SKM-1 treated with dmso at 0.1 percent for 144 hours (cell line): ENCODE results near the gene ASCL1.

Source experiments
- DNase-seq: peaks from one replicate; lab custom pipeline; 2025; ENCODE audit not compliant: unreplicated experiment; lab: John Stamatoyannopoulos, UW

The ASCL1 gene

GRCh38 chr12:102957339-102958050 lies at the start of gene ASCL1:
Gene ASCL1, plus strand, starts transcription at chr12:102957674. Its CDS starts 571 bp downstream, at chr12:102958245.
- DNase-seq, result no peak

DNA sequence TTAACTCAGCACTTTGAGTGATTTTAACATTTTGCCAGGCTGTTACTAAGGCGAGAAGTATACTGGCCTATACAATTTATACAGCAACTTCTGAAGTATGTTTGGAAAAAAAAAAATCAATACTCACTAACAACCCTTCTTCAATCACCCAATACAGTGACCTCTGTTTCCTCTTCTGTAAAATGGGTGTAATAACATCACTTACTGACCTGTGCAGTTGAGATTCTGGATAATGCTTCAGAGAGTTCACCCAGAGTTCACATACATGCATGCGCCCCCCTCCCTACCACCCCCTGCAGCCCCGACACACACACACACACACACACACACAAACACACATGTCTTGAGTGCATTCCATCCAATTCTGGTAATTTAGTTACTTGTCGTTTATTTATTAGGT lies 49.6 kb upstream of the ASCL1 start:
- DNase-seq, result no peak

DNA sequence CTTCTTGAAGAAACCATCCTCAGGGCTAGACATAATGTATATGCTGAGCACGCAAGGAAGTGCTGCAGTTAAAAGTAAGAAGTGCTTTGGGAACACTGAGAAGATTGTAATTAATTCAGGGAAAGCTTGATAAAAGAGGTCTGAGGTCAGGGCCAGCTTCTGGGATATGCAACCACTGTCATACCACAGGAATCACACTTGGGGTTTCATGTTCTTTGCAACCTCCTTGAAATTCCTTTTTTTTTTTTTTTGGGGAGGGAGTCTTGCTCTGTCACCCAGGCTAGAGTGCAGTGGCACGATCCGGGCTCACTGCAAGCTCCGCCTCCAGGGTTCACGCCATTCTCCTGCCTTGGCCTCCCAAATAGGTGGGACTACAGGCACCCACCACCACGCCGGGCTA lies 47.3 kb upstream of the ASCL1 start:
- DNase-seq, result no peak

GRCh38 chr12:102910792-102911191 lies 46.7 kb upstream of the ASCL1 start:
- no peak for DNase-seq

DNA sequence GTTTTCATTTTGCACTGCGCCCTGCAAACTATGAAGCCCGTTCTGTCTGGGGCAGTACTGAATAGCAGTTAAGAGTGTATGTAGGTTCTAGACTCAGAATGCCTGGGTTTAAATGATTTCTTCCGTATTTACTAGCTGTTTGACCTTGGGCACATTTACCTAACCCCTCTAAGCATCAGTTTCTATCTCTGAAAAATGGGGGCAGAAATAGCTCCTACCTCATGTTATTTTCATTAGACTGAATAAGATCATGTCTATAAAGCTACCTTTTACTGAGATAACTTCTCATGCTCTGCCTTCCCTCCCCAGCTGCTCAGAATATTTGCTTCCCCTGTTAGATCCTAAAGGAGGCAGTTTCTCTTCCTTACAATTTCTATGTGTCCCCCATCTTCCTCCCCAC lies 46.2 kb upstream of the ASCL1 start:
- DNase-seq, result no peak

GRCh38 chr12:102912258-102912657 lies 45.2 kb upstream of the ASCL1 start:
- no peak for DNase-seq

DNA sequence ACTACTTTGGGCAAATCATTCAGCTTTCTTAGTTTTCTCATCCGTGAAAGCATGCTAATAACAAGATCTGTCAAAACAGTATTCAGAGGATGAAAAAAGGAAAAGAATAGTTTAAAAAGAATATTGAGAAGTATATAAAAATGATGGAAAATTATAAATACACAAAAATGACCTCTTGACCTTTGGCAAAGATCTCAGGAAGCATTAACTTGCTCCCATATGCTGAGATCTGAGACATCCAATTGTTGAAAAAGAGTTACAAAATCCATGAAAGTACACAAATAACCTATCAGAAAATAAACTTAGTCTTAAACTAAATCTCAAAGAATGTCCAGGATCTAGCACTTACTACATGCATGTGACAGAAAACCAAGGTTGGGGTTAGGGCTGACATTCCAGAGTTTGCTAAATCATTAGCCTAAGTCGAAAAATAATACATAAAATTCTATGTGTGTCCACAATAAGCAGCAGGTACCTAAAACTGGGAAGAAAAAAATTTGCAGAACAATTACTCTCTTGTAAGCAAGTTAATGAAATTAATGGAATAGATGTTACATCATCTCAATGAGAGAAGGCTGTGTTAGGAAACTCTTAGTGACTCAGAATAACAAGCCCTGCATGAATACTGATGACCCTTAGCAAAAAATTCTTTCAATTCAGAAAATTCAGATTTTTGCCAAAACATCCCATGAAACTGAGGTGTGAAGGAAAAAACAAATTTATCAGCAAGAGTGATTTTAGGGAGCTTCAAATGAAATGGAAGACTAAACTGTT lies 43.8 kb upstream of the ASCL1 start:
- DNase-seq, result no peak

DNA sequence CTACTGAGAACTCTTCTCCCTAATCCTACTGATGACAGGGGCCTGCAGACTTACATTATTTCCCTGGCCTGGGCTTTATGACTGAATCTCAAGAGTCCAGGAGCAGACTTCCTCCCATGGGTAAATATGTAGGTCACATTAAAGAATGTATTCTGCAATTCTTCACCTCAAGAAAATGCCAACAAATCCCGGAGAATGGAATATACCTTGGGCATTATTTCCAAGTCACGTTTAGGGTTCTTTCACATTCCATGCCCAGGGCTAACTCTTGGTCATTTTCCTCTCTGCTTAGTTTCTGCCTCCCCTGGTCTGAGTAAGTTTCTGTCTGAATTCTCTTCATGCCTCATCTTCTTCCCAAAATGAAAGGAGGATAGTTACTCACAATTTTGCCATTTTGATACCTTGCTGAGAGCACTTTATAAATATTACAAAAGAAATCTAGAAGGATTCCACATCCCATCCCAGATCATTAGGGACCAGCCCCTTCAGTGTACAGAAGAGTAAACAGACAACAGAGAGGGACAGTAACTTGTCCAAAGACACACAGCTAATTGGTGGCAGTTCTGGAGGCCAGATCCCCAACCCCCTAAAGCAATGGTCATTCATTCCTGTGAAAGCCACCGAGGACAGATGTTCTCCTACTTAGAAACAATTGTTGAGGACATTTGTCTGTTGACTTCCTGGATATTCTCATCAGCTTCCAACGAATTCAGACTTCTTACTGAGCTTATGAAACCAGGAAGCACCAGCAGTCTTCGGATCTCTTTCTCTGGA lies 41.0 kb upstream of the ASCL1 start:
- DNase-seq, result no peak

- no peak for DNase-seq
These were observed 40.3 kb upstream of the ASCL1 start, which contains the start of gene PAH for GRCh38 chr12:102917026-102917787. Gene PAH, minus strand, starts transcription at chr12:102917244. Its CDS starts 114 bp downstream, at chr12:102917130.

- no peak for DNase-seq
These were observed 38.6 kb upstream of the ASCL1 start for GRCh38 chr12:102918840-102919239.

GRCh38 chr12:102920271-102920670 lies 37.2 kb upstream of the ASCL1 start:
- no peak for DNase-seq

DNA sequence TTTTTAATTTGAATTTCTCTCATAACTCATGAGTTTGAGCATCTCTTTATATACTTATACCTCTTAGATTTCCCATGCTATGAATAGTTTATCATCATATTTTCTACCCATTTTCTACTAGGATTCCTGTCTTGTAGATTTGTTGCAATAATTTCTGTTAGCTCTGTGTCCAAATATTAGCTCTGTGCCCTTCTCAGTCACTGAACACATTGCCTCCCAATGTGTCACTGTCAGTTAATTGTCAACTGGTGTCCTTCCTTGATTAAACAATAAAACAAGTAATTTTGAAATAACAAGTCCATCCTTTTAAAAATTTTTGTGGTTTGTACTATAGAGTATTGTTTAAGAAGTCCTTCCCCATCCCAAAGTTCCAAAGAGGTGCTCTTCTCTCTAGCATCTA lies 36.2 kb upstream of the ASCL1 start:
- DNase-seq, result no peak

DNA sequence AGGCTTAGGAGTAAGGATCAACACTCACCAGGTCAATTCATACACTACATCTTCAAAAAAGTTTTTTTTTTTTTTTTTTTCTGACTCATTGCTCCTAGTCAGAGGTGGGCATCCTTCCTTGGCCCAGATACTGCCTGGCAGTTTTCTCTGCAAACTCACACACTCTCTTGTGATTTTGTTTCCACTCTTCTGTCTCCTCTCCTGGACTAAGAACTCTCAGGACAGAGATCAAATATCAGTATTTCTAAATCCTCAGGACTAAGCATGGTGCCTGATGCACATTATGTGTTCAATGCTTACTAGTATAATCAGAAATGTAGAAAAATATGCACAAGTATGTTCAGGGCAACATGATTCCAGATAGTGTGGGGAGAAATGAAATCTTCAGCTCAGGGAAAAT lies 30.3 kb upstream of the ASCL1 start:
- DNase-seq, result no peak

DNA sequence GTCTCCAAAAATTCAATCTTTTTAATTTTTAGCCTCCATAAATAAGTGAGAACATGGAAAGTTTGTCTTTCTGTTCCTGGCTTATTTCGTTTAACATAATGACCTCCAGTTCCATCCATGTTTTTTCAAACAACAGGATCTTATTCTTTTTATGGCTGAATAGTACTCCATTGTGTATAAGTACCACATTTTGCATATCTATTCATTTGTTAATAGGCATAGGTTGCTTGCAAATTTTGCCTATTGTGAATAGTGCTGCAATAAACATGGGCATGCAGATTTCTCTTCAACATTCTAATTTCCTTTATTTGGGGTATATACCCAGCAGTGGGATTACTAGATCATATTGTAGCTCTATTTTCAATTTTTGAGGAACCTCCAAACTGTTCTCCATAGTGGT lies 24.3 kb upstream of the ASCL1 start:
- DNase-seq, result no peak

- DNase-seq, result no peak
These were observed 18.4 kb upstream of the ASCL1 start for GRCh38 chr12:102939059-102939458.

GRCh38 chr12:102939670-102940222 lies 17.7 kb upstream of the ASCL1 start:
- no peak for DNase-seq

- DNase-seq, result no peak
These were observed 11.4 kb upstream of the ASCL1 start for GRCh38 chr12:102946042-102946441.

DNA sequence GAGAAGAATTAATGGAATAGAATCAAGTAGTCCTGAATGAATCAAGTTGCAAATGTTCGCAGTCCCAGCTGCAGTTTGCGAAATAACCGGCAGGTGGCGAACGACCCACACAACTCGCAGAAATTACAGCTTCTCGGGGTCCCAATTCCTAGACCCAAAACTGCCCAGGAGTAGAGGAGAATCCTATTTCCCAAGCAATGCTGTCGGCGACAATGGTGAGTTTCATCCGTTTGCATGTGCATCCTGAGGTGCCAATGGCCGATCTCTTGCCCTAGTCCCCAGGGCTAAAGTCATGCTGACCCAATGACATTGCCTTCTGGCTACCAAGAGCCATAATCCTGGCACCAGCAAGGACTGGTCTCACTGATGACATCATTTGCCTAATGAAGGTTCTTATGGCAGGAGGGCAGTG lies 8.5 kb upstream of the ASCL1 start:
- DNase-seq, result no peak

GRCh38 chr12:102950107-102950949 lies 7.1 kb upstream of the ASCL1 start:
- DNase-seq, result no peak
